ENCODE data around the gene DERA. TPM values are rescaled to one million over a fixed set of nuclear protein-coding genes. Genes with fewer than 3 reads are reported as not detected.
"Not testable (repeated sequence)": the region's sequence is repeated elsewhere in the genome, so short reads cannot be mapped to it uniquely, and the experiment has no call there.

The DERA gene
- total RNA-seq, 1 experiment from 2014 or later = 46.1 TPM

- no peak for DNase-seq
- peaks cover 7% of the 10 kb centered on the region for H3K9me3 ChIP-seq (replicated peaks)
- H3K4me1 ChIP-seq = no peaks in the 10 kb centered on the region
- H3K27me3 ChIP-seq = no peaks in the 10 kb centered on the region
- no peak overlapping the region for H3K27ac ChIP-seq
- H3K36me3 ChIP-seq = 0 out of 2 replicates have a peak, but pooled peaks cover 3% of the 10 kb centered on the region
- no peak overlapping the region for H3K4me3 ChIP-seq
Measured at GRCh38 chr12:16021676-16022075, 110.5 kb downstream of the DERA start.

- no peak overlapping the region for H3K27ac ChIP-seq
- H3K36me3 ChIP-seq = 0 out of 2 replicates have a peak, but pooled peaks cover 3% of the 10 kb centered on the region
- H3K4me1 ChIP-seq = no peaks in the 10 kb centered on the region
- no peaks in the 10 kb centered on the region for H3K27me3 ChIP-seq
- peaks cover 7% of the 10 kb centered on the region for H3K9me3 ChIP-seq (replicated peaks)
- H3K4me3 ChIP-seq = no peak overlapping the region
- DNase-seq = no peak
Measured at GRCh38 chr12:16027002-16027401, 115.9 kb downstream of the DERA start.

GRCh38 chr12:16030744-16031143 lies 119.6 kb downstream of the DERA start:
- H3K36me3 ChIP-seq = no peaks in the 10 kb centered on the region
- H3K4me1 ChIP-seq = no peaks in the 10 kb centered on the region
- H3K27ac ChIP-seq = no peak overlapping the region
- no peak for DNase-seq
- no peaks in the 10 kb centered on the region for H3K27me3 ChIP-seq
- H3K4me3 ChIP-seq = no peak overlapping the region
- no peaks in the 10 kb centered on the region for H3K9me3 ChIP-seq (replicated peaks)

GRCh38 chr12:16034136-16034817 lies 123.1 kb downstream of the DERA start:
- H3K9me3 ChIP-seq (replicated peaks) = no peaks in the 10 kb centered on the region
- no peak overlapping the region for H3K4me3 ChIP-seq
- H3K4me1 ChIP-seq = no peaks in the 10 kb centered on the region
- H3K27me3 ChIP-seq = no peaks in the 10 kb centered on the region
- no peak overlapping the region for H3K27ac ChIP-seq
- DNase-seq = no peak
- no peaks in the 10 kb centered on the region for H3K36me3 ChIP-seq

- Histone ChIP-seq H3K4me3 (no peak overlapping the region), H3K27ac (no peak overlapping the region), H3K9me3 (replicated peaks) (no peaks in the 10 kb centered on the region), H3K4me1 (no peaks in the 10 kb centered on the region), H3K36me3 (no peaks in the 10 kb centered on the region), H3K27me3 (no peaks in the 10 kb centered on the region)
- no peak for DNase-seq
Measured at GRCh38 chr12:16036073-16036472, 124.9 kb downstream of the DERA start.

- Histone ChIP-seq H3K36me3 (no peaks in the 10 kb centered on the region), H3K4me1 (no peaks in the 10 kb centered on the region), H3K9me3 (replicated peaks) (no peaks in the 10 kb centered on the region), H3K27me3 (no peaks in the 10 kb centered on the region), H3K4me3 (no peak overlapping the region), H3K27ac (no peak overlapping the region)
- peak in 1 of 2 experiments; percentile 2 for DNase-seq
Measured at GRCh38 chr12:16037533-16037932, 126.4 kb downstream of the DERA start.

- Histone ChIP-seq H3K27ac (no peak overlapping the region), H3K27me3 (no peaks in the 10 kb centered on the region), H3K4me3 (no peak overlapping the region), H3K4me1 (no peaks in the 10 kb centered on the region), H3K36me3 (no peaks in the 10 kb centered on the region), H3K9me3 (replicated peaks) (no peaks in the 10 kb centered on the region)
- DNase-seq = no peak
Measured at GRCh38 chr12:16043480-16043879, 132.3 kb downstream of the DERA start.

- DNase-seq = no peak
- no peaks in the 10 kb centered on the region for H3K9me3 ChIP-seq (replicated peaks)
- no peak overlapping the region for H3K27ac ChIP-seq
Measured at GRCh38 chr12:16046266-16046665, 135.1 kb downstream of the DERA start.

GRCh38 chr12:16048511-16048910 lies 137.4 kb downstream of the DERA start:
- no peak overlapping the region for H3K4me3 ChIP-seq
- H3K9me3 ChIP-seq (replicated peaks) = no peaks in the 10 kb centered on the region
- no peaks in the 10 kb centered on the region for H3K27me3 ChIP-seq
- H3K4me1 ChIP-seq = no peaks in the 10 kb centered on the region
- no peak for DNase-seq
- no peak overlapping the region for H3K27ac ChIP-seq
- no peaks in the 10 kb centered on the region for H3K36me3 ChIP-seq

More at GRCh38 chr12:16046266-16046665, 135.1 kb downstream of the DERA start:
- no peaks in the 10 kb centered on the region for H3K4me1 ChIP-seq
- no peak overlapping the region for H3K4me3 ChIP-seq
- H3K27me3 ChIP-seq = no peaks in the 10 kb centered on the region
- H3K36me3 ChIP-seq = no peaks in the 10 kb centered on the region

GRCh38 chr12:16056910-16057309 lies 145.8 kb downstream of the DERA start:
- Histone ChIP-seq H3K27me3 (no peaks in the 10 kb centered on the region), H3K4me1 (no peaks in the 10 kb centered on the region), H3K36me3 (no peaks in the 10 kb centered on the region), H3K27ac (no peak overlapping the region), H3K4me3 (no peak overlapping the region), H3K9me3 (replicated peaks) (no peaks in the 10 kb centered on the region)
- no peak for DNase-seq

- not testable (repeated sequence) for DNase-seq; H3K4me1 ChIP-seq; H3K9me3 ChIP-seq (replicated peaks); H3K4me3 ChIP-seq; H3K27ac ChIP-seq; H3K36me3 ChIP-seq; H3K27me3 ChIP-seq
Measured at GRCh38 chr12:16057351-16057751, 146.2 kb downstream of the DERA start.

GRCh38 chr12:16062611-16063010 lies 151.5 kb downstream of the DERA start:
- Histone ChIP-seq H3K36me3 (no peaks in the 10 kb centered on the region), H3K4me3 (no peak overlapping the region), H3K4me1 (no peaks in the 10 kb centered on the region), H3K27ac (no peak overlapping the region), H3K9me3 (replicated peaks) (no peaks in the 10 kb centered on the region), H3K27me3 (no peaks in the 10 kb centered on the region)
- DNase-seq = no peak

- Histone ChIP-seq H3K9me3 (replicated peaks) (no peaks in the 10 kb centered on the region), H3K27me3 (no peaks in the 10 kb centered on the region), H3K4me1 (no peaks in the 10 kb centered on the region), H3K36me3 (no peaks in the 10 kb centered on the region), H3K27ac (no peak overlapping the region), H3K4me3 (no peak overlapping the region)
- DNase-seq = no peak
Measured at GRCh38 chr12:16063726-16064125, 152.6 kb downstream of the DERA start.

GRCh38 chr12:16070113-16070512 lies 159.0 kb downstream of the DERA start:
- Histone ChIP-seq H3K27ac (no peak overlapping the region), H3K9me3 (replicated peaks) (no peaks in the 10 kb centered on the region), H3K4me3 (no peak overlapping the region), H3K27me3 (no peaks in the 10 kb centered on the region), H3K4me1 (no peaks in the 10 kb centered on the region), H3K36me3 (no peaks in the 10 kb centered on the region)
- no peak for DNase-seq

- H3K9me3 ChIP-seq (replicated peaks) = no peaks in the 10 kb centered on the region
- no peak overlapping the region for H3K4me3 ChIP-seq
- no peaks in the 10 kb centered on the region for H3K27me3 ChIP-seq
- H3K36me3 ChIP-seq = no peaks in the 10 kb centered on the region
- DNase-seq = no peak
- H3K4me1 ChIP-seq = no peaks in the 10 kb centered on the region
- no peak overlapping the region for H3K27ac ChIP-seq
Measured at GRCh38 chr12:16072678-16073077, 161.5 kb downstream of the DERA start.

- Histone ChIP-seq H3K4me1 (no peaks in the 10 kb centered on the region), H3K4me3 (no peak overlapping the region), H3K36me3 (no peaks in the 10 kb centered on the region), H3K27ac (no peak overlapping the region), H3K27me3 (no peaks in the 10 kb centered on the region), H3K9me3 (replicated peaks) (no peaks in the 10 kb centered on the region)
- DNase-seq = no peak
Measured at GRCh38 chr12:16074894-16075293, 163.8 kb downstream of the DERA start.

Measured in SJCRH30 (cell line).